Hepatocyte (in vitro differentiated cells): Measurements from ENCODE around the gene CRADD.

Source experiments
- EZH2 ChIP-seq: fragments of 200-600 bp; sonication (generic); IDR thresholded peaks from 2 replicates; pipeline ENCODE4 v1.6.1; 2016; ENCODE audit warnings: antibody characterized with exemption, mild to moderate bottlenecking, borderline replicate concordance
- EZH2phosphoT487 ChIP-seq: fragments of 200-600 bp; sonication (generic); IDR thresholded peaks from one replicate; pipeline ENCODE4 v1.6.1; 2018; ENCODE audit warnings: antibody characterized with exemption, mild to moderate bottlenecking, low read depth, moderate library complexity; ENCODE audit not compliant: unreplicated experiment, severe bottlenecking
- TF ChIP-seq, protein P1 (sequence below): fragments of 200-600 bp; sonication (generic); IDR thresholded peaks from 2 replicates; pipeline ENCODE4 v1.5.1; 2016; ENCODE audit warnings: antibody characterized with exemption, mild to moderate bottlenecking; ENCODE audit not compliant: poor library complexity

DNA sequence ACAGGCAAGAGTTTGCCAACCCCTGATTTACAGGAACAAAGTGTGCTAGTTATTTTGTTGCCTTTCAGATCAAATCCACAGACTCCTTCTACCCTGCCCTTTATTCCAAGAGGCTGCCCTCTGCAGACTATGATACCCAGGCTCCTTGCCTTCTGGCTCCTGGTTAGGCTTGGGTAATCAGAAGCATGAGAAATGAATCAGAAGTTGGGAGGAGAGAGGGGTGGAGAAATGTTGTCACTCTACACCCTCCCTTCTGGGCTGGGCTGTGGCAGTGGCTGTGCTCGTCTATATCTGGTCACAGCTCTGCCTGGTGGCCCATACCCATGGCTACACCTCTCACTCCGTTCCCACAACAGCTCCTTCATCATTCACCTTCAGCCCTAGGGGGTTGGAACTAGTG is 266.6 kb downstream of the CRADD start:
- TF ChIP-seq EZH2 = no peak
- TF ChIP-seq, protein P1, sequence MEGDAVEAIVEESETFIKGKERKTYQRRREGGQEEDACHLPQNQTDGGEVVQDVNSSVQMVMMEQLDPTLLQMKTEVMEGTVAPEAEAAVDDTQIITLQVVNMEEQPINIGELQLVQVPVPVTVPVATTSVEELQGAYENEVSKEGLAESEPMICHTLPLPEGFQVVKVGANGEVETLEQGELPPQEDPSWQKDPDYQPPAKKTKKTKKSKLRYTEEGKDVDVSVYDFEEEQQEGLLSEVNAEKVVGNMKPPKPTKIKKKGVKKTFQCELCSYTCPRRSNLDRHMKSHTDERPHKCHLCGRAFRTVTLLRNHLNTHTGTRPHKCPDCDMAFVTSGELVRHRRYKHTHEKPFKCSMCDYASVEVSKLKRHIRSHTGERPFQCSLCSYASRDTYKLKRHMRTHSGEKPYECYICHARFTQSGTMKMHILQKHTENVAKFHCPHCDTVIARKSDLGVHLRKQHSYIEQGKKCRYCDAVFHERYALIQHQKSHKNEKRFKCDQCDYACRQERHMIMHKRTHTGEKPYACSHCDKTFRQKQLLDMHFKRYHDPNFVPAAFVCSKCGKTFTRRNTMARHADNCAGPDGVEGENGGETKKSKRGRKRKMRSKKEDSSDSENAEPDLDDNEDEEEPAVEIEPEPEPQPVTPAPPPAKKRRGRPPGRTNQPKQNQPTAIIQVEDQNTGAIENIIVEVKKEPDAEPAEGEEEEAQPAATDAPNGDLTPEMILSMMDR = no peak
- no peak for TF ChIP-seq EZH2phosphoT487
